ENCODE data around the gene TSPAN14. TPM values are rescaled to one million over a fixed set of nuclear protein-coding genes. Genes with fewer than 3 reads are reported as not detected.

TSPAN14 gene
- total RNA-seq, 1 experiment from 2014 or later: 73.5 TPM

- ChIA-PET CTCF (interaction anchor here (1.5 to 20.7 kb wide), 2 partner anchors 55 to 87 kb away, joined by 4 to 802 read pairs; partner anchors contain the start of gene TSPAN14), POLR2A (interaction anchor here (0.7 kb wide), 1 partner anchor 101 kb away, joined by 3 read pairs; the partner anchor contains the start of gene PRXL2A)
- Mint-ChIP-seq H3K4me3 (no peak overlapping the region), H3K9me3 (no peaks in the 10 kb centered on the region), H3K36me3 (peaks cover 35% of the 10 kb centered on the region), H3K27me3 (ENCODE audit: low read depth) (no peaks in the 10 kb centered on the region), H3K4me1 (peaks cover 11% of the 10 kb centered on the region), H3K27ac (no peak overlapping the region)
- no peak for TF ChIP-seq NFATC4 (CRISPR knock-in tag; IDR thresholded peaks at IDR 0.05)
- TF ChIP-seq USF2 (CRISPR knock-in tag; IDR thresholded peaks at IDR 0.05): no peak
- no peak for TF ChIP-seq PRRX2 (CRISPR knock-in tag; IDR thresholded peaks at IDR 0.05)
- no peak for TF ChIP-seq CDX4 (CRISPR knock-in tag; IDR thresholded peaks at IDR 0.05; ENCODE audit: borderline replicate concordance)
- TF ChIP-seq NR2C2 (CRISPR knock-in tag; IDR thresholded peaks at IDR 0.05): no peak
- no peak for TF ChIP-seq TEAD1 (CRISPR knock-in tag; IDR thresholded peaks at IDR 0.05)
- no peak for TF ChIP-seq FOXP1 (CRISPR knock-in tag; IDR thresholded peaks at IDR 0.05; ENCODE audit: borderline replicate concordance)
- TF ChIP-seq GRHL2 (CRISPR knock-in tag; IDR thresholded peaks at IDR 0.05; ENCODE audit: insufficient replicate concordance, severe bottlenecking): no peak
- TF ChIP-seq TEAD4 (CRISPR knock-in tag; IDR thresholded peaks at IDR 0.05): no peak
- no peak for TF ChIP-seq TP53 (CRISPR knock-in tag; IDR thresholded peaks at IDR 0.05)
- no peak for TF ChIP-seq ZNF425 (CRISPR knock-in tag; conservative IDR thresholded peaks at IDR 0.05)
- ATAC-seq (no peak), DNase-seq (ENCODE audit: low spot score) (no peak)
Measured at GRCh38 chr10:80509108-80509402, 54.9 kb downstream of the TSPAN14 start.

- ATAC-seq: no peak
- peaks cover 40% of the 10 kb centered on the region for H3K36me3 Mint-ChIP-seq
- POLR2A ChIA-PET: interaction anchor here (0.7 kb wide), 1 partner anchor 101 kb away, joined by 3 read pairs; the partner anchor contains the start of gene PRXL2A
- no peaks in the 10 kb centered on the region for H3K9me3 Mint-ChIP-seq
- DNase-seq (ENCODE audit: low spot score): no peak
- TF ChIP-seq ZNF138 (CRISPR knock-in tag; conservative IDR thresholded peaks at IDR 0.05) (no peak), ZBTB21 (CRISPR knock-in tag; IDR thresholded peaks at IDR 0.05; ENCODE audit: borderline replicate concordance) (no peak), SMAD3 (CRISPR knock-in tag; IDR thresholded peaks at IDR 0.05; ENCODE audit: borderline replicate concordance) (no peak), SMAD4 (CRISPR knock-in tag; IDR thresholded peaks at IDR 0.05) (no peak), SP1 (CRISPR knock-in tag; conservative IDR thresholded peaks at IDR 0.05) (no peak), TP53 (CRISPR knock-in tag; IDR thresholded peaks at IDR 0.05) (no peak), USF1 (CRISPR knock-in tag; IDR thresholded peaks at IDR 0.05) (no peak), CTCF (IDR thresholded peaks at IDR 0.05) (no peak), NR3C1 (CRISPR knock-in tag; conservative IDR thresholded peaks at IDR 0.05; ENCODE audit: low read depth) (no peak)
- H3K4me1 Mint-ChIP-seq: peaks cover 6% of the 10 kb centered on the region
- no peak overlapping the region; the same call in 1 of the 2 replicates for H3K27ac Mint-ChIP-seq
- H3K27me3 Mint-ChIP-seq (ENCODE audit: low read depth): no peaks in the 10 kb centered on the region
- H3K4me3 Mint-ChIP-seq: no peak overlapping the region
- CTCF ChIA-PET: interaction anchor here (1.5 to 20.7 kb wide), 2 partner anchors 56 to 87 kb away, joined by 4 to 802 read pairs; partner anchors contain the start of gene TSPAN14
Measured at GRCh38 chr10:80509403-80510161, 55.5 kb downstream of the TSPAN14 start.

Measured in WTC11 (cell line).